Fibroblast of lung (primary cell): ENCODE results near the gene EYA3. TPM values are rescaled to one million over a fixed set of nuclear protein-coding genes. Genes with fewer than 3 reads are reported as not detected.

ENCODE experiments used
- DNase-seq, 2 donors: peaks; one replicate each; pipeline versions ENCODE4 v3.0.0 to v3.0.0-alpha.2; 2010; ENCODE audit warnings: low read depth in 2 of 2
- H2AFZ ChIP-seq: 2 replicates; pipeline ENCODE4 v1.5.1; 2012; ENCODE audit warnings: low read length, control low read depth, inconsistent platforms
- H3K27ac ChIP-seq: 2 replicates; pipeline ENCODE4 v1.5.1; 2011; ENCODE audit warnings: low read length, control low read depth; ENCODE audit not compliant: insufficient read depth
- H3K27me3 ChIP-seq: 2 replicates; pipeline ENCODE4 v1.5.1; 2011; ENCODE audit warnings: mild to moderate bottlenecking, low read length; ENCODE audit not compliant: control insufficient read depth, insufficient read depth
- H3K36me3 ChIP-seq: 2 replicates; pipeline ENCODE4 v1.5.1; 2011; ENCODE audit warnings: low read length; ENCODE audit not compliant: control insufficient read depth, insufficient read depth
- H3K4me1 ChIP-seq: 2 replicates; pipeline ENCODE4 v1.5.1; 2011; ENCODE audit warnings: low read length; ENCODE audit not compliant: control insufficient read depth, insufficient read depth; ENCODE audit errors: extremely low read depth
- H3K4me2 ChIP-seq: 2 replicates; pipeline ENCODE4 v1.5.1; 2011; ENCODE audit warnings: low read length, control low read depth; ENCODE audit not compliant: insufficient read depth; ENCODE audit errors: extremely low read depth
- H3K4me3 ChIP-seq, 4 experiments: fragments of 200-600 bp in 1 of 4; sonication (generic) in 1 of 4; replicated peaks in 1 of 4; 2 replicates each; pipeline ENCODE4 v1.5.1; 2011 to 2016; ENCODE audit warnings: low read length in 4 of 4, low read depth in 3 of 4, mild to moderate bottlenecking in 3 of 4, control low read depth in 2 of 4, inconsistent platforms in 1 of 4, mixed read lengths in 1 of 4; ENCODE audit not compliant: insufficient read depth in 1 of 4; ENCODE audit errors: control extremely low read depth in 1 of 4
- H3K79me2 ChIP-seq: 2 replicates; pipeline ENCODE4 v1.5.1; 2012; ENCODE audit warnings: mild to moderate bottlenecking, low read length, inconsistent platforms; ENCODE audit not compliant: control insufficient read depth, insufficient read depth
- H3K9ac ChIP-seq: 2 replicates; pipeline ENCODE4 v1.5.1; 2011; ENCODE audit warnings: mild to moderate bottlenecking, low read length, control low read depth; ENCODE audit not compliant: insufficient read depth
- H3K9me3 ChIP-seq: 2 replicates; pipeline ENCODE4 v1.5.1; 2012; ENCODE audit warnings: low read depth, low read length; ENCODE audit not compliant: control insufficient read depth, insufficient read depth
- H4K20me1 ChIP-seq: 2 replicates; pipeline ENCODE4 v1.5.1; 2011; ENCODE audit warnings: low read length; ENCODE audit not compliant: control insufficient read depth, insufficient read depth; ENCODE audit errors: extremely low read depth
- EZH2 ChIP-seq: IDR thresholded peaks from 2 replicates; pipeline ENCODE4 v1.5.1; 2012; ENCODE audit warnings: low read length, control low read depth, mild to moderate bottlenecking; ENCODE audit errors: missing control alignments
- polyA plus RNA-seq, 2 donors: library from polyadenylated mRNA; depleted of rRNA in 1 of 2; stranded (reverse) in 1 of 2; unstranded in 1 of 2; fragments of >200 nt; gene quantifications; 2 replicates each; pipeline ENCODE4 v1.2.1, GENCODE V29; 2011 to 2012; ENCODE audit warnings: missing spikeins in 1 of 2
- total RNA-seq: library from RNA; depleted of rRNA; stranded (reverse); fragments of >200 nt; gene quantifications from 2 replicates; pipeline ENCODE4 v1.2.1, GENCODE V29; 2014
- TF ChIP-seq, protein P1 (sequence below), 2 donors: IDR thresholded peaks in 1 of 2; conservative IDR thresholded peaks in 1 of 2; 1 replicate in 1 of 2; 2 replicates in 1 of 2; pipeline ENCODE4 v1.5.1; 2011 to 2012; ENCODE audit warnings: low read length in 2 of 2, control low read depth in 1 of 2, inconsistent platforms in 1 of 2, low read depth in 1 of 2, mild to moderate bottlenecking in 1 of 2

The EYA3 gene
- total and polyA plus RNA-seq, 2 donors (not counting 1 experiment from before 2014, with no cell fraction given) = 11.2 to 17.5 TPM

DNA sequence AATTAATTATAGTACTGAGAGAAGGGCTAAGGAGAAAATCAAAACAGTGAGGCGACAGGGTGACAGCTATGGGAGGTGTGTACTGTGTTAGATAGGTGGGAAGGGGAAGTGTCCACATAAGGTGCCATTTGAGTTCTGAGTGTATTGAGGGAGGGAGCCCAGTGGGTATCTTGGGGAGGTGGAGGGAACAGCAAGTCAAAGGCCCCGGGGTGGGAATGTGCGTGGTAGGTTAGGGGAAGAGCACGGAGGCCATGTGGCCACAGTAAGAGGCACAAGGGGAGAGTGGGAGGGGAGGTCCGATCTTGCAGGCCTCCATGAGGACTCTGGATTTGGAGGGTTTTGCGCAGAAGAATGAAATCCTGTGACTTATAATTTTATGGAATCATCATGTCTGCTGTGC is 131.6 kb downstream of the EYA3 start:
- Histone ChIP-seq H3K4me1 (peaks cover 8% of the 10 kb centered on the region), H4K20me1 (no peaks in the 10 kb centered on the region), H3K27me3 (peaks cover 2% of the 10 kb centered on the region), H3K36me3 (no peaks in the 10 kb centered on the region), H3K27ac (no peak overlapping the region), H3K4me3 (no peak overlapping the region), H3K79me2 (peaks cover 6% of the 10 kb centered on the region), H3K9me3 (no peaks in the 10 kb centered on the region), H3K4me2 (no peak overlapping the region), H3K9ac (no peak overlapping the region), H2AFZ (no peak overlapping the region)
- DNase-seq = no peak
- TF ChIP-seq, protein P1, sequence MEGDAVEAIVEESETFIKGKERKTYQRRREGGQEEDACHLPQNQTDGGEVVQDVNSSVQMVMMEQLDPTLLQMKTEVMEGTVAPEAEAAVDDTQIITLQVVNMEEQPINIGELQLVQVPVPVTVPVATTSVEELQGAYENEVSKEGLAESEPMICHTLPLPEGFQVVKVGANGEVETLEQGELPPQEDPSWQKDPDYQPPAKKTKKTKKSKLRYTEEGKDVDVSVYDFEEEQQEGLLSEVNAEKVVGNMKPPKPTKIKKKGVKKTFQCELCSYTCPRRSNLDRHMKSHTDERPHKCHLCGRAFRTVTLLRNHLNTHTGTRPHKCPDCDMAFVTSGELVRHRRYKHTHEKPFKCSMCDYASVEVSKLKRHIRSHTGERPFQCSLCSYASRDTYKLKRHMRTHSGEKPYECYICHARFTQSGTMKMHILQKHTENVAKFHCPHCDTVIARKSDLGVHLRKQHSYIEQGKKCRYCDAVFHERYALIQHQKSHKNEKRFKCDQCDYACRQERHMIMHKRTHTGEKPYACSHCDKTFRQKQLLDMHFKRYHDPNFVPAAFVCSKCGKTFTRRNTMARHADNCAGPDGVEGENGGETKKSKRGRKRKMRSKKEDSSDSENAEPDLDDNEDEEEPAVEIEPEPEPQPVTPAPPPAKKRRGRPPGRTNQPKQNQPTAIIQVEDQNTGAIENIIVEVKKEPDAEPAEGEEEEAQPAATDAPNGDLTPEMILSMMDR (conservative IDR thresholded peaks at IDR 0.05 in 1 of 2, IDR thresholded peaks at IDR 0.05 in 1 of 2; ENCODE audit: low read depth in 1 of 2, low read length in 2 of 2) = no peak
- no peak for TF ChIP-seq EZH2

DNA sequence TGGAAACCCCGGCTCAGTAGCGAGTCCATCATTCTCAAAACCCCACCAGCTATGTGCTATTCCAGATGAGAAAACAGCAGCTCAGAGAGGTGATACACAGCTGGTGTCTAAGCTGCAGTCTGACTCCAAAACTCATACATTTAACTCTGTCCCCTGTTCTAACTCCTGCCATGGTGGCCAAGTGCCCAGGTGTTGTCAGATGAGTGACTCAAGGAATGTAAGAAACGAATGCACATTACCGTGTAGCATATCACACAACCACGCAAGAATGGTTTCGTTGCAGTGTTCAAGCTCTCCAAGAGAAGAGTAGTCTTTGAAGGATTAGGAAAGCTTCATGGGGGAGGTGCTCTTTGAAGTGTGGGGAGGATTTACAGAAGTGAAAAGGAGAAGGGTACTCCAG is 133.3 kb downstream of the EYA3 start:
- H3K79me2 ChIP-seq = no peaks in the 10 kb centered on the region
- H3K4me2 ChIP-seq = no peak overlapping the region
- TF ChIP-seq, protein P1 (conservative IDR thresholded peaks at IDR 0.05 in 1 of 2, IDR thresholded peaks at IDR 0.05 in 1 of 2; ENCODE audit: low read depth in 1 of 2, low read length in 2 of 2) = no peak
- no peak for TF ChIP-seq EZH2

DNA sequence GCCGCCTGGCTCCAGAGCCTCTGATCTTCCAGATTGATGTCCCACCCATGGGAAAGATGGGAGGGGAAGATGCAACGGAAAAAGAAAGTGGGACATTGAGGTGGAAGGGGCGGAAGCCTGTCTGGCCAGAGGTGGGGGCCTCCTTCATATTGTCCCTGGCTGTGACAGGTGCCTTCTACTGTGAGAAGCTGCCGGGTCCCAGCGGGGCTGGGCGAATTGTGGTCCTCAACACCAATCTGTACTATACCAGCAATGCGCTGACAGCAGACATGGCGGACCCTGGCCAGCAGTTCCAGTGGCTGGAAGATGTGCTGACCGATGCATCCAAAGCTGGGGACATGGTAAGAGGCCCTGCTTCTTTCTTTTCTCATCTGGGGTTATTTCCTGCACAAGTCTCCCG is 134.2 kb downstream of the EYA3 start:
- H3K4me3 ChIP-seq = no peak overlapping the region
- H3K4me2 ChIP-seq = no peak overlapping the region
- no peak for DNase-seq
- no peak overlapping the region for H3K9ac ChIP-seq
- no peak for TF ChIP-seq EZH2
- TF ChIP-seq, protein P1 (conservative IDR thresholded peaks at IDR 0.05 in 1 of 2, IDR thresholded peaks at IDR 0.05 in 1 of 2; ENCODE audit: low read depth in 1 of 2, low read length in 2 of 2) = no peak
- H3K4me1 ChIP-seq = no peaks in the 10 kb centered on the region
- no peaks in the 10 kb centered on the region for H3K9me3 ChIP-seq
- peaks cover 2% of the 10 kb centered on the region for H3K27me3 ChIP-seq
- H3K27ac ChIP-seq = no peak overlapping the region
- H2AFZ ChIP-seq = no peak overlapping the region
- no peaks in the 10 kb centered on the region for H3K36me3 ChIP-seq
- no peaks in the 10 kb centered on the region for H3K79me2 ChIP-seq
- no peaks in the 10 kb centered on the region for H4K20me1 ChIP-seq

More for the DNA sequence above, 133.3 kb downstream of the EYA3 start:
- Histone ChIP-seq H3K9me3 (no peaks in the 10 kb centered on the region), H3K27me3 (peaks cover 2% of the 10 kb centered on the region), H3K9ac (no peak overlapping the region), H3K36me3 (no peaks in the 10 kb centered on the region), H3K27ac (no peak overlapping the region), H2AFZ (no peak overlapping the region), H3K4me3 (no peak overlapping the region), H4K20me1 (no peaks in the 10 kb centered on the region), H3K4me1 (no peaks in the 10 kb centered on the region)
- DNase-seq = no peak
